ENCODE measurements around the gene RNF212B. TPM values are rescaled to one million over a fixed set of nuclear protein-coding genes. Genes with fewer than 3 reads are reported as not detected.

RNF212B gene
- polyA plus RNA-seq, 6 donors from 2014 or later: not detected

- no peaks in the 10 kb centered on the region for H3K27me3 Mint-ChIP-seq
- ATAC-seq (ENCODE audit: low read depth in 2 of 2): peak; percentile 11 to 12
- peak overlapping the region; percentile 92 to 99 (median 97) for H3K27ac Mint-ChIP-seq
- DNase-seq: no peak
- peaks cover 22 to 37% (median 36%) of the 10 kb centered on the region in 3 donors for H3K4me1 Mint-ChIP-seq
- no peaks in the 10 kb centered on the region for H3K36me3 Mint-ChIP-seq
- H3K9me3 Mint-ChIP-seq: no peaks in the 10 kb centered on the region
- peak overlapping the region; percentile 89 to 99 (median 94) for H3K4me3 Mint-ChIP-seq
Observed at GRCh38 chr14:23301969-23302289, 64.2 kb downstream of the RNF212B start.

- Mint-ChIP-seq H3K4me3 (peak within 1 kb of the TSS; percentile 94 to 99 (median 96)), H3K27me3 (peaks cover 0 to 4% (median 0%) of the 10 kb centered on the region in 3 donors), H3K4me1 (peaks cover 28 to 44% (median 42%) of the 10 kb centered on the region in 3 donors), H3K9me3 (no peaks in the 10 kb centered on the region), H3K36me3 (no peaks in the 10 kb centered on the region), H3K27ac (peak within 1 kb of the TSS; percentile 98 to 100 (median 100))
- ATAC-seq (ENCODE audit: low read depth in 2 of 2) (peak; percentile 43 to 47), DNase-seq (peak; percentile 86)
Observed at GRCh38 chr14:23302290-23303225, 64.8 kb downstream of the RNF212B start, which contains the start of gene PPP1R3E. TSS of gene PPP1R3E (minus strand) at chr14:23302859. CDS start at chr14:23302576, 283 bp downstream.

- Mint-ChIP-seq H3K4me1 (peaks cover 28 to 29% (median 28%) of the 10 kb centered on the region in 3 donors), H3K4me3 (peak within 1 kb of the TSS; percentile 58 to 85 (median 76)), H3K36me3 (no peaks in the 10 kb centered on the region), H3K27me3 (peaks cover 0 to 4% (median 0%) of the 10 kb centered on the region in 3 donors), H3K27ac (peak within 1 kb of the TSS; percentile 24 to 93 (median 55)), H3K9me3 (no peaks in the 10 kb centered on the region)
- DNase-seq (no peak), ATAC-seq (ENCODE audit: low read depth in 2 of 2) (no peak)
Observed at GRCh38 chr14:23306412-23307145, 68.8 kb downstream of the RNF212B start, which contains the start of gene BCL2L2. TSS of gene BCL2L2 (plus strand) at chr14:23306833. CDS start at chr14:23307768, 935 bp downstream.

- H3K9me3 Mint-ChIP-seq: no peaks in the 10 kb centered on the region
- H3K4me1 Mint-ChIP-seq: peaks cover 28 to 29% (median 28%) of the 10 kb centered on the region in 3 donors
- peak overlapping the region in 4 of 6 donors; percentile 54 to 93 (median 66) for H3K27ac Mint-ChIP-seq
- DNase-seq (no peak), ATAC-seq (ENCODE audit: low read depth in 2 of 2) (no peak)
- H3K4me3 Mint-ChIP-seq: peak overlapping the region; percentile 58 to 79 (median 74)
- H3K27me3 Mint-ChIP-seq: peaks cover 0 to 4% (median 0%) of the 10 kb centered on the region in 3 donors
- no peaks in the 10 kb centered on the region for H3K36me3 Mint-ChIP-seq
Observed at GRCh38 chr14:23307146-23307530, 69.4 kb downstream of the RNF212B start.

- Mint-ChIP-seq H3K4me1 (peaks cover 23 to 25% (median 23%) of the 10 kb centered on the region in 3 donors), H3K9me3 (no peaks in the 10 kb centered on the region), H3K4me3 (peak overlapping the region in 5 of 8 donors; percentile 58 to 85 (median 74)), H3K36me3 (no peaks in the 10 kb centered on the region), H3K27ac (peak overlapping the region in 3 of 6 donors; percentile 15 to 76 (median 38)), H3K27me3 (peaks cover 0 to 4% (median 0%) of the 10 kb centered on the region in 3 donors)
- ATAC-seq (ENCODE audit: low read depth in 2 of 2) (no peak), DNase-seq (no peak)
Observed at GRCh38 chr14:23307687-23308644, 70.2 kb downstream of the RNF212B start.

- Mint-ChIP-seq H3K27ac (peak overlapping the region in 2 of 6 donors; percentile 15 to 20), H3K27me3 (peaks cover 0 to 4% (median 0%) of the 10 kb centered on the region in 3 donors), H3K36me3 (no peaks in the 10 kb centered on the region), H3K4me1 (peaks cover 18 to 23% (median 18%) of the 10 kb centered on the region in 3 donors), H3K4me3 (no peak overlapping the region), H3K9me3 (no peaks in the 10 kb centered on the region)
- DNase-seq: no peak
- no peak for ATAC-seq (ENCODE audit: low read depth in 2 of 2)
Observed at GRCh38 chr14:23308721-23309445, 71.1 kb downstream of the RNF212B start.

GRCh38 chr14:23310546-23310945 is 72.8 kb downstream of the RNF212B start:
- H3K4me3 Mint-ChIP-seq: no peak overlapping the region
- no peak for DNase-seq
- ATAC-seq (ENCODE audit: low read depth in 2 of 2): no peak
- H3K4me1 Mint-ChIP-seq: peaks cover 17 to 19% (median 18%) of the 10 kb centered on the region in 3 donors
- no peaks in the 10 kb centered on the region for H3K36me3 Mint-ChIP-seq
- H3K27ac Mint-ChIP-seq: no peak overlapping the region
- no peaks in the 10 kb centered on the region for H3K9me3 Mint-ChIP-seq
- peaks cover 0 to 4% (median 0%) of the 10 kb centered on the region in 3 donors for H3K27me3 Mint-ChIP-seq

- H3K4me1 Mint-ChIP-seq: peaks cover 10 to 15% (median 13%) of the 10 kb centered on the region in 3 donors
- no peak overlapping the region for H3K27ac Mint-ChIP-seq
- no peak overlapping the region for H3K4me3 Mint-ChIP-seq
- peaks cover 0 to 3% (median 0%) of the 10 kb centered on the region in 7 donors for H3K9me3 Mint-ChIP-seq
- DNase-seq (no peak), ATAC-seq (ENCODE audit: low read depth in 2 of 2) (no peak)
- H3K36me3 Mint-ChIP-seq: no peaks in the 10 kb centered on the region
- no peaks in the 10 kb centered on the region for H3K27me3 Mint-ChIP-seq
Observed at GRCh38 chr14:23316300-23316699, 78.6 kb downstream of the RNF212B start.

GRCh38 chr14:23319746-23320583 is 82.2 kb downstream of the RNF212B start:
- peak overlapping the region; percentile 83 to 96 (median 92) for H3K4me3 Mint-ChIP-seq
- H3K4me1 Mint-ChIP-seq: peaks cover 22 to 32% (median 28%) of the 10 kb centered on the region in 3 donors
- H3K27ac Mint-ChIP-seq: peak overlapping the region; percentile 97 to 99 (median 99)
- H3K36me3 Mint-ChIP-seq: no peaks in the 10 kb centered on the region
- peaks cover 0 to 3% (median 0%) of the 10 kb centered on the region in 7 donors for H3K9me3 Mint-ChIP-seq
- ATAC-seq (ENCODE audit: low read depth in 2 of 2): no peak
- no peaks in the 10 kb centered on the region for H3K27me3 Mint-ChIP-seq
- DNase-seq: no peak

GRCh38 chr14:23320584-23321571 is 83.1 kb downstream of the RNF212B start, which contains the start of gene PABPN1:
TSS of gene PABPN1 (plus strand) at chr14:23321457. CDS start at chr14:23321470, 13 bp downstream.
- Mint-ChIP-seq H3K27ac (peak within 1 kb of the TSS; percentile 97 to 99 (median 99)), H3K4me3 (peak within 1 kb of the TSS; percentile 88 to 98 (median 94)), H3K4me1 (peaks cover 22 to 32% (median 28%) of the 10 kb centered on the region in 3 donors), H3K27me3 (no peaks in the 10 kb centered on the region), H3K9me3 (peaks cover 0 to 3% (median 0%) of the 10 kb centered on the region in 7 donors), H3K36me3 (no peaks in the 10 kb centered on the region)
- ATAC-seq (ENCODE audit: low read depth in 2 of 2): peak; percentile 81 to 84
- peak; percentile 98 for DNase-seq
